ENCODE data around the gene PDE4DIP. TPM values are rescaled to one million over a fixed set of nuclear protein-coding genes. Genes with fewer than 3 reads are reported as not detected.
"Not testable (repeated sequence)": the region's sequence is repeated elsewhere in the genome, so short reads cannot be mapped to it uniquely, and the experiment has no call there.

Gene PDE4DIP
- total RNA-seq (10 to 100 TPM; 27.1 to 27.4 TPM), total RNA-seq (9.2 to 217 (median 69.9) reads per million in 172 experiments)
- 32.6 TPM for polyA plus RNA-seq (2013, experiment 1 of 2)
- polyA plus RNA-seq (2013, experiment 2 of 2), result 45.3 TPM

DNA sequence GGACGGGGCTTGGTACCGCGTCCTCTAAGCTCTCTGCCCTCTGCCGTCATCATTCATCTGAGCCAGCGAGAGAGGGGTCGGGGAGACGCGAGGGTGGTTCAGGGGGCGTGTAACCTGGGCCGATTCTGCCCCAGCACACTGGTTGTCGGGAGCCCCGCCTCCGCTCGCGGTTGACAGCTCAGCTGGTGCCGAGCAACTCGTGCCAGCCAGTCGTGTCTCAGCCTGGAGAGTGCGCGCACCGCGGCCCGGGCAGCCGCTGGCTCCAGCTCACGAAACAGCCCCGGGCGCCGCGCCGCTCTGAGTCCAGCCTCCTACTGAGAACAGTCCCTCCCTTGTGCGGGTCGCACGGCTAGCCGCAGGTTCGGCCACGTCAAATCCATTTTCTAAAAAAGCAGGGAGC, at the start of gene PDE4DIP:
Gene PDE4DIP, plus strand, starts transcription at position 209 of the 400 bp plus-strand sequence. CDS start 347 bp downstream, outside the sequence.
- H3K36me3 ChIP-seq (ENCODE audit: insufficient read depth, low read length); H3K27ac Mint-ChIP-seq; H3K27me3 Mint-ChIP-seq; H3K9me3 ChIP-seq (ENCODE audit: control insufficient read depth in 1 of 2, insufficient read depth in 1 of 2, low read length in 2 of 2); H3K4me3 ChIP-seq (ENCODE audit: low read length); H3K4me1 Mint-ChIP-seq (ENCODE audit: low read depth); H3K27me3 ChIP-seq (ENCODE audit: control insufficient read depth in 1 of 2, insufficient read depth in 2 of 2, low read length in 2 of 2); H3K36me3 Mint-ChIP-seq (ENCODE audit: low read depth); H3K9me3 Mint-ChIP-seq; H3K4me1 ChIP-seq (ENCODE audit: insufficient read depth, low read length); CTCF ChIA-PET; POLR2A ChIA-PET; intact Hi-C loops (cut with DNase I, micrococcal nuclease); H3K27ac ChIP-seq (ENCODE audit: low read depth in 1 of 2, low read length in 2 of 2): not testable (repeated sequence)
- H3K4me3 Mint-ChIP-seq, result peak within 1 kb of the TSS; percentile 51
- peak; percentile 99 for ATAC-seq (ENCODE audit: poor library complexity)
- peak in 11 of 14 experiments; percentile 0 to 59 (median 14) for DNase-seq

DNA sequence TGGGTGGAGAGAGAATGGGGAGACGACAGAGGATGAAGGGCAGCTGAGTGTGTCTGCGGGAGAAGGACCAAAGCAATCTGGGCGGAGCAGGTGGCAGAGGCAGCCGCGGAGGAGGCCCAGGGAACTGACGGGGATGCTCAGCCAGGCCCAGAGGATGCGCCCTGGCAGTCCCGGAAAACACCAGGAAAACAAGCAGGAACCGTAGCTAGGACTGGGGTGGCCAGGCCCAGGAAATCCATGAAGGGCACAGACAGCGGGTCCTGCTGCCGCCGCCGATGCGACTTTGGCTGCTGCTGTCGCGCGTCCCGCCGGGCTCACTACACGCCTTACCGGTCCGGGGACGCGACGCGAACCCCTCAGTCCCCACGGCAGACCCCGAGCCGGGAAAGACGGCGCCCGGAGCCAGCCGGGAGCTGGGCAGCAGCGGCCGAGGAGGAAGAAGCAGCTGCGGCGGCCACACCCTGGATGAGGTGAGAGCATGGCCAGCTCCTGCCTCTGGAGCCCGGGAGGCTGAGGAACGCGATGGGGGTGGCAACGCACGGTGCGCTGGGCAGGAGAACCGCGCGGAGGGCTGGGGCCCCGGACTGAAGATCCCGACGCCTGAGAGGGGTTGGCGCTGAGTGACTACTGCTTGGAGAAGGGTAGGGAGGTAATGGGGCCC, 35.8 kb upstream of the PDE4DIP start:
- H3K4me3 Mint-ChIP-seq; POLR2A ChIA-PET; CTCF ChIA-PET; H3K27me3 Mint-ChIP-seq; H3K4me1 Mint-ChIP-seq (ENCODE audit: low read depth); DNase-seq; H3K4me3 ChIP-seq (ENCODE audit: low read length); H3K27ac ChIP-seq (ENCODE audit: low read depth in 1 of 2, low read length in 2 of 2); intact Hi-C loops (cut with DNase I, micrococcal nuclease); H3K27me3 ChIP-seq (ENCODE audit: control insufficient read depth in 1 of 2, insufficient read depth in 2 of 2, low read length in 2 of 2); H3K36me3 ChIP-seq (ENCODE audit: insufficient read depth, low read length); H3K9me3 ChIP-seq (ENCODE audit: control insufficient read depth in 1 of 2, insufficient read depth in 1 of 2, low read length in 2 of 2); H3K27ac Mint-ChIP-seq; H3K36me3 Mint-ChIP-seq (ENCODE audit: low read depth); H3K4me1 ChIP-seq (ENCODE audit: insufficient read depth, low read length); H3K9me3 Mint-ChIP-seq: not testable (repeated sequence)
- ATAC-seq (ENCODE audit: poor library complexity), result peak; percentile 37

DNA sequence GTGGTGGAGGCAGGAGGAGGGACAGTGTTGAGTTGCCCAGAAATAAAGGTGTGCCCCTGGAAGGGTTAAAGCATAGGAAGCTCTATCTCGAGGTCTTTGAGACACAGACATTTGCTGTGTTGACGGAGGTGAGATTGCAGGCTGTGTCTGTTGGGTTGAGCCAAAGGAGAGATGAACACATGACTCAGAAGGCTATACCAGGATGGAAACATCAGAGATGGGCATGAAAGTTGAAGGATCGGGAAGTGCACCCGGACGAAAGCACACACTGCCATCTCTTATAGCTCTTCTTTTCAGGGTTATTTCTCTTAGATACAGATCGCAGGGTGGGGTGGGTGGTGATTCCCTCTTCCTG, 35.3 kb upstream of the PDE4DIP start:
- DNase-seq; H3K27ac Mint-ChIP-seq; H3K9me3 Mint-ChIP-seq; H3K4me3 ChIP-seq (ENCODE audit: low read length); H3K9me3 ChIP-seq (ENCODE audit: control insufficient read depth in 1 of 2, insufficient read depth in 1 of 2, low read length in 2 of 2); ATAC-seq (ENCODE audit: poor library complexity); H3K4me1 Mint-ChIP-seq (ENCODE audit: low read depth); H3K27ac ChIP-seq (ENCODE audit: low read depth in 1 of 2, low read length in 2 of 2); intact Hi-C loops (cut with DNase I, micrococcal nuclease); POLR2A ChIA-PET; H3K4me3 Mint-ChIP-seq; H3K36me3 ChIP-seq (ENCODE audit: insufficient read depth, low read length); H3K27me3 Mint-ChIP-seq; CTCF ChIA-PET; H3K4me1 ChIP-seq (ENCODE audit: insufficient read depth, low read length); H3K27me3 ChIP-seq (ENCODE audit: control insufficient read depth in 1 of 2, insufficient read depth in 2 of 2, low read length in 2 of 2); H3K36me3 Mint-ChIP-seq (ENCODE audit: low read depth): not testable (repeated sequence)

DNA sequence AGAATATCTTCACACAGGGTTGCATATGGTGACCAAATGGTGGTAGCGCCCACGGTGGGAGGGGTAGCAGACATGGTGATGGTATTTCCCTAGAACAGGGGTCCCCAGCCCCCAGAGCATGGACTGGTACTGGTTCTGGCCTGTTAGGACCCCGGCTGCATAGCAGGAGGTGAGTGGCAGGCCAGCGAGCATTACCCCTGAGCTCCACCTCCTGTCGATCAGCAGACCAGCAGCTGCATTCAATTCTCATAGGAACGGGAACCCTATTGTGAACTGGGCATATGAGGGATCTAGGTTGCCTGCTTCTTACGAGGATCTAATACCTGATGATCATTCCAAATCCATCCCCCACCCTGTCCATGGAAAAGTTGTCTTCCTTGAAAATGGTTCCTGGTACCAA, 22.0 kb upstream of the PDE4DIP start:
- DNase-seq; H3K4me1 Mint-ChIP-seq (ENCODE audit: low read depth); H3K27me3 ChIP-seq (ENCODE audit: control insufficient read depth in 1 of 2, insufficient read depth in 2 of 2, low read length in 2 of 2): not testable (repeated sequence)

DNA sequence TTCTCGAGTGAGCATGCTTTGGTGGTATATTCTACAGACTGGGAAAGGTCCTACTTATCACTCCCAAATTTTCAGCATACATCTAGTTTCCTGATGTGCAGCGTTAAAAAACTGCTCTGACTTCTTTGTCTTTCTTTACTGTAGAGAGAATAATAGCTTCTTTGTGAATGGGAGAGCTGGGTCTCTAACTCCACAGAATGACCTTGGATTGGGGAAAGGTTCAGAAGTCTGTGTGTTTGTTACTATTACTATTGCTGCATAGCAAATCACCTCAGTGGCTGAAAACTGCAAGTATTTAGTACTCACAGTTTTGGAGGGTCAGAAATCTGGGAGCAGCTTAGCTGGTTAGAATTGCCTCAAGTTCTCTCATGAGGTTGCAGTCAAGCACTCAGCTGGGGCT, 20.4 kb upstream of the PDE4DIP start:
- H3K4me3 ChIP-seq (ENCODE audit: low read length); H3K27me3 ChIP-seq (ENCODE audit: control insufficient read depth in 1 of 2, insufficient read depth in 2 of 2, low read length in 2 of 2); H3K9me3 ChIP-seq (ENCODE audit: control insufficient read depth in 1 of 2, insufficient read depth in 1 of 2, low read length in 2 of 2); CTCF ChIA-PET; H3K27ac Mint-ChIP-seq; H3K4me1 Mint-ChIP-seq (ENCODE audit: low read depth); H3K9me3 Mint-ChIP-seq; H3K27me3 Mint-ChIP-seq; POLR2A ChIA-PET; DNase-seq; H3K36me3 Mint-ChIP-seq (ENCODE audit: low read depth); intact Hi-C loops (cut with DNase I, micrococcal nuclease); H3K27ac ChIP-seq (ENCODE audit: low read depth in 1 of 2, low read length in 2 of 2); ATAC-seq (ENCODE audit: poor library complexity); H3K4me1 ChIP-seq (ENCODE audit: insufficient read depth, low read length); H3K36me3 ChIP-seq (ENCODE audit: insufficient read depth, low read length); H3K4me3 Mint-ChIP-seq: not testable (repeated sequence)

More for the DNA sequence above, 22.0 kb upstream of the PDE4DIP start:
- H3K4me1 ChIP-seq (ENCODE audit: insufficient read depth, low read length); H3K9me3 ChIP-seq (ENCODE audit: control insufficient read depth in 1 of 2, insufficient read depth in 1 of 2, low read length in 2 of 2); H3K36me3 Mint-ChIP-seq (ENCODE audit: low read depth); H3K27ac Mint-ChIP-seq; ATAC-seq (ENCODE audit: poor library complexity); H3K27ac ChIP-seq (ENCODE audit: low read depth in 1 of 2, low read length in 2 of 2); CTCF ChIA-PET; H3K27me3 Mint-ChIP-seq; POLR2A ChIA-PET; intact Hi-C loops (cut with DNase I, micrococcal nuclease); H3K36me3 ChIP-seq (ENCODE audit: insufficient read depth, low read length); H3K4me3 ChIP-seq (ENCODE audit: low read length); H3K9me3 Mint-ChIP-seq; H3K4me3 Mint-ChIP-seq: not testable (repeated sequence)

DNA sequence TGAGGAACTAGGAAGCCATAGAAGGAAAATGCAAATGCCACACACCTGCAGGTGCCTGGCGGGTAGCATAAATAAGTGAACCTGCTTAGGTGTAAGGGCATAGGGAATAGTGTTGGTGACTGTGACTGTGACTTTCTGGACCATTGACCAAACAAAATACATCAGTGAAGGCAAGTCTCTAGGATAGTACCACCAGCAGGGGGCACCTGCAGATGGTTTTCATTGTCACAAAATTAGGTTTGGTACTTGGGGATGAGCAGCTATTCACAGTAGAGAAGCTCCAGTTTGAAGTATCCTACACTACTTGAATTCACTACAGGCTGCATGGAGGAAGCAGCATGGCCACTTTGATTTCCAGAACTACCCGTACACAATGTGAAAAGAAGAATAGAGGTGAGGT, 19.2 kb upstream of the PDE4DIP start:
- DNase-seq; H3K27ac ChIP-seq (ENCODE audit: low read depth in 1 of 2, low read length in 2 of 2); H3K27me3 Mint-ChIP-seq; intact Hi-C loops (cut with DNase I, micrococcal nuclease); H3K27me3 ChIP-seq (ENCODE audit: control insufficient read depth in 1 of 2, insufficient read depth in 2 of 2, low read length in 2 of 2); H3K4me3 ChIP-seq (ENCODE audit: low read length); H3K27ac Mint-ChIP-seq; CTCF ChIA-PET; H3K4me1 Mint-ChIP-seq (ENCODE audit: low read depth); POLR2A ChIA-PET; H3K9me3 ChIP-seq (ENCODE audit: control insufficient read depth in 1 of 2, insufficient read depth in 1 of 2, low read length in 2 of 2); H3K36me3 ChIP-seq (ENCODE audit: insufficient read depth, low read length); H3K4me1 ChIP-seq (ENCODE audit: insufficient read depth, low read length); H3K9me3 Mint-ChIP-seq; H3K4me3 Mint-ChIP-seq; H3K36me3 Mint-ChIP-seq (ENCODE audit: low read depth): not testable (repeated sequence)
- peak; percentile 62 for ATAC-seq (ENCODE audit: poor library complexity)

DNA sequence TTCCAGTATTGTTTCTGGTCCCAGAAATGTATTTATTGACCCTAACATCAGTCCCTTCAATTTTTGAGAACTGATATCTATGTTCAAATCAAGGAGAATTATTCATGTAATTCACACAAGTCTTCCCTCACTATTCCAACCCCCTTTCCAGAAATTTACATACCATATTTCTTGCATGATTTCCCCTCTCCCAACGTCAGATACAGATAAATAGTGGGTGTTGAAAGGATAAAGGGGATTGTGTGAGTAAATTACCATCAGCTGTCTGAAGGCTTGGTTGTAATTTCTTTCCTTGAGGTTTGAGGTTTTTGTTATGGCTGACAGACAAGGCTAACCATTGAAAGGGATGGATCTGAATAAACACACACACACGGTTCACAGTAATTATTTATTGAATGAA, 15.7 kb upstream of the PDE4DIP start:
- H3K4me1 ChIP-seq (ENCODE audit: insufficient read depth, low read length); H3K4me1 Mint-ChIP-seq (ENCODE audit: low read depth); H3K27ac ChIP-seq (ENCODE audit: low read depth in 1 of 2, low read length in 2 of 2); H3K9me3 Mint-ChIP-seq; ATAC-seq (ENCODE audit: poor library complexity); H3K36me3 ChIP-seq (ENCODE audit: insufficient read depth, low read length); POLR2A ChIA-PET; H3K27me3 Mint-ChIP-seq; H3K27ac Mint-ChIP-seq; H3K27me3 ChIP-seq (ENCODE audit: control insufficient read depth in 1 of 2, insufficient read depth in 2 of 2, low read length in 2 of 2); H3K4me3 Mint-ChIP-seq; H3K4me3 ChIP-seq (ENCODE audit: low read length); H3K36me3 Mint-ChIP-seq (ENCODE audit: low read depth); H3K9me3 ChIP-seq (ENCODE audit: control insufficient read depth in 1 of 2, insufficient read depth in 1 of 2, low read length in 2 of 2); intact Hi-C loops (cut with DNase I, micrococcal nuclease); DNase-seq; CTCF ChIA-PET: not testable (repeated sequence)
